Measurements from ENCODE around the gene DYNC2H1. TPM values are rescaled to one million over a fixed set of nuclear protein-coding genes. Genes with fewer than 3 reads are reported as not detected.
A peak's percentile ranks its signal among the peaks of the same experiment; 100 is the strongest.
"Not testable (repeated sequence)": the region's sequence is repeated elsewhere in the genome, so short reads cannot be mapped to it uniquely, and the experiment has no call there.

DYNC2H1 gene
- total RNA-seq, 1 donor from 2014 or later: 61.1 TPM

GRCh38 chr11:103112364-103112763, 3.1 kb downstream of the DYNC2H1 start:
- DNase-seq (ENCODE audit: low spot score): no peak
- Mint-ChIP-seq H3K27me3 (ENCODE audit: insufficient read depth, low read depth) (peaks cover 2% of the 10 kb centered on the region), H3K4me3 (peak overlapping the region; percentile 98), H3K9me3 (no peaks in the 10 kb centered on the region), H3K27ac (no peak overlapping the region), H3K4me1 (peaks cover 32% of the 10 kb centered on the region), H3K36me3 (peaks cover 11% of the 10 kb centered on the region)
- no peaks in the 10 kb centered on the region for H4K20me1 ChIP-seq (ENCODE audit: low read depth)
- peaks cover 17% of the 10 kb centered on the region for H3K4me1 ChIP-seq
- peaks cover under 1% of the 10 kb centered on the region for H3K36me3 ChIP-seq
- no peaks in the 10 kb centered on the region for H3K27me3 ChIP-seq
- H3F3A ChIP-seq (ENCODE audit: low read depth): peaks cover 13% of the 10 kb centered on the region
- peaks cover 45% of the 10 kb centered on the region for H3K79me2 ChIP-seq (ENCODE audit: low read depth)
- no peaks in the 10 kb centered on the region for H3K9me3 ChIP-seq (ENCODE audit: low read depth)
- H2AFZ ChIP-seq (replicated peaks): no peak overlapping the region
- TF ChIP-seq EZH2phosphoT487 (IDR thresholded peaks at IDR 0.05) (no peak), EZH2 (IDR thresholded peaks at IDR 0.05) (no peak), CTCF (IDR thresholded peaks at IDR 0.05) (no peak)
- H3K27ac ChIP-seq: no peak overlapping the region
- peak overlapping the region; percentile 93 for H3K4me2 ChIP-seq
- peak overlapping the region; percentile 77 for H3K4me3 ChIP-seq
- no peak overlapping the region for H3K9ac ChIP-seq

GRCh38 chr11:103114836-103115235, 5.6 kb downstream of the DYNC2H1 start:
- H3K36me3 ChIP-seq: peaks cover 19% of the 10 kb centered on the region
- no peaks in the 10 kb centered on the region for H3K9me3 ChIP-seq (ENCODE audit: low read depth)
- Mint-ChIP-seq H3K4me1 (peaks cover 28% of the 10 kb centered on the region), H3K9me3 (no peaks in the 10 kb centered on the region), H3K27me3 (ENCODE audit: insufficient read depth, low read depth) (no peaks in the 10 kb centered on the region), H3K27ac (no peak overlapping the region), H3K4me3 (no peak overlapping the region), H3K36me3 (peaks cover 15% of the 10 kb centered on the region)
- H3K4me3 ChIP-seq: no peak overlapping the region
- H4K20me1 ChIP-seq (ENCODE audit: low read depth): no peaks in the 10 kb centered on the region
- no peak overlapping the region for H2AFZ ChIP-seq (replicated peaks)
- H3K27ac ChIP-seq: no peak overlapping the region
- H3K4me2 ChIP-seq: no peak overlapping the region
- H3K4me1 ChIP-seq: peaks cover 17% of the 10 kb centered on the region
- peaks cover 45% of the 10 kb centered on the region for H3K79me2 ChIP-seq (ENCODE audit: low read depth)
- H3K27me3 ChIP-seq: no peaks in the 10 kb centered on the region
- H3F3A ChIP-seq (ENCODE audit: low read depth): peaks cover 7% of the 10 kb centered on the region
- no peak for DNase-seq (ENCODE audit: low spot score)
- H3K9ac ChIP-seq: no peak overlapping the region
- TF ChIP-seq CTCF (IDR thresholded peaks at IDR 0.05) (no peak), EZH2 (IDR thresholded peaks at IDR 0.05) (no peak), EZH2phosphoT487 (IDR thresholded peaks at IDR 0.05) (no peak)

DNA sequence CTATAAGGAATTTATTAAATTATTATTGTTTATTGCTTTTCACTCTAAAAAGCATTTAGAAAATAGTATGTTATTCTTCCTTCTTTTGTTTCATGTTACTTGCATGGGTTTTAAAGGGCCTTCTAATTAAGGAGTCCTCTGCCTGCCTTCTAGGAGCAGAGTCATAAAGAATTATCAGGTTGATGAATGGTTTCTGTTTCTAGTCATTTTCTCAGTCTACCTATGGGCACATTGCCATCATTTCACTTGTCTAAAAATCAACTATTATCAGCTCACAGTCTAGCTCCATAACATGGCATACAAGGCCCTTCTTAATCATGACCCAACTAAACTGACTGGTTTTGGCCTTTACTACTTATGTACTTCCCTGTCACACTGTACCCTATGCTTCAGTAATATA, 16.2 kb downstream of the DYNC2H1 start:
- no peaks in the 10 kb centered on the region for H3K4me1 ChIP-seq
- no peak overlapping the region for H3K4me3 ChIP-seq
- no peaks in the 10 kb centered on the region for H3F3A ChIP-seq (ENCODE audit: low read depth)
- no peak overlapping the region for H2AFZ ChIP-seq (replicated peaks)
- H4K20me1 ChIP-seq (ENCODE audit: low read depth): no peaks in the 10 kb centered on the region
- H3K4me2 ChIP-seq: no peak overlapping the region
- Mint-ChIP-seq H3K4me1 (no peaks in the 10 kb centered on the region), H3K36me3 (peaks cover 24% of the 10 kb centered on the region), H3K27ac (no peak overlapping the region), H3K27me3 (ENCODE audit: insufficient read depth, low read depth) (peaks cover 4% of the 10 kb centered on the region), H3K4me3 (no peak overlapping the region), H3K9me3 (no peaks in the 10 kb centered on the region)
- no peaks in the 10 kb centered on the region for H3K9me3 ChIP-seq (ENCODE audit: low read depth)
- H3K79me2 ChIP-seq (ENCODE audit: low read depth): no peaks in the 10 kb centered on the region
- H3K27ac ChIP-seq: no peak overlapping the region
- H3K27me3 ChIP-seq: no peaks in the 10 kb centered on the region
- TF ChIP-seq CTCF (IDR thresholded peaks at IDR 0.05) (no peak), EZH2phosphoT487 (IDR thresholded peaks at IDR 0.05) (no peak), EZH2 (IDR thresholded peaks at IDR 0.05) (no peak)
- H3K9ac ChIP-seq: no peak overlapping the region
- DNase-seq (ENCODE audit: low spot score): no peak
- H3K36me3 ChIP-seq: peaks cover 24% of the 10 kb centered on the region

DNA sequence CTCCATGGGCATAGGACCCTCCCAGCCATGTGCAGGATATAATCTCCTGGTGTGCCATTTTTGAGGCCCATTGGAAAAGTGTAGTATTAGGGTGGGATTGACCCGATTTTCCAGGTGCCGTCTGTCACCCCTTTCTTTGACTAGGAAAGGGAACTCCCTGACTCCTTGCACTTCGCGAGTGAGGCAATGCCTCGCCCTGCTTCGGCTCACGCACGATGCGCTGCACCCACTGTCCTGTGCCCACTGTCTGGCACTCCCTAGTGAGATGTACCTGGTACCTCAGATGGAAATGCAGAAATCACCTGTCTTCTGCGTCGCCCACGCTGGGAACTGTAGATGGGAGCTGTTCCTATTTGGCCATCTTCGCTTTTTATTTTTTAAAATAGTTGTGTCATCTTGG, 32.8 kb downstream of the DYNC2H1 start:
- not testable (repeated sequence) for H2AFZ ChIP-seq (replicated peaks); DNase-seq (ENCODE audit: low spot score); H3F3A ChIP-seq (ENCODE audit: low read depth); H3K9me3 ChIP-seq (ENCODE audit: low read depth); H3K27ac Mint-ChIP-seq; H3K4me1 ChIP-seq; H3K27ac ChIP-seq; H3K4me3 ChIP-seq; H3K27me3 Mint-ChIP-seq (ENCODE audit: insufficient read depth, low read depth); H3K4me2 ChIP-seq; H3K4me3 Mint-ChIP-seq; H3K9ac ChIP-seq; H3K27me3 ChIP-seq; H3K9me3 Mint-ChIP-seq; H4K20me1 ChIP-seq (ENCODE audit: low read depth); H3K79me2 ChIP-seq (ENCODE audit: low read depth); H3K4me1 Mint-ChIP-seq
- peaks cover 13% of the 10 kb centered on the region for H3K36me3 ChIP-seq
- H3K36me3 Mint-ChIP-seq: peaks cover 28% of the 10 kb centered on the region
